Tongue (tissue), 2 donors: Measurements from ENCODE around the gene MNS1. TPM values are rescaled to one million over a fixed set of nuclear protein-coding genes. Genes with fewer than 3 reads are reported as not detected.
"Not testable (repeated sequence)": the region's sequence is repeated elsewhere in the genome, so short reads cannot be mapped to it uniquely, and the experiment has no call there.

ENCODE experiments used
- DNase-seq: peaks from one replicate; pipeline ENCODE4 v3.0.0-alpha.2; 2015
- total RNA-seq: library from RNA; depleted of rRNA; stranded (reverse); fragments of >200 nt; gene quantifications from one replicate; pipeline ENCODE4 v1.2.3, GENCODE V29; 2014

MNS1 gene
- 4.7 TPM for total RNA-seq

- peak; percentile 99 for DNase-seq
These were observed at the start of gene MNS1 for GRCh38 chr15:56464893-56465520. Gene MNS1 (minus strand): TSS chr15:56465137. CDS start chr15:56464972, 165 bp downstream.

GRCh38 chr15:56496635-56497034, 31.7 kb upstream of the MNS1 start:
- peak; percentile 80 for DNase-seq

GRCh38 chr15:56495533-56495932, 30.6 kb upstream of the MNS1 start:
- DNase-seq: no peak

GRCh38 chr15:56495053-56495452, 30.1 kb upstream of the MNS1 start:
- DNase-seq: no peak

- DNase-seq: no peak
These were observed 28.0 kb upstream of the MNS1 start for GRCh38 chr15:56492791-56493555.

- DNase-seq: no peak
These were observed 27.3 kb upstream of the MNS1 start for GRCh38 chr15:56492236-56492635.

GRCh38 chr15:56491110-56491722, 26.3 kb upstream of the MNS1 start:
- peak; percentile 91 for DNase-seq

GRCh38 chr15:56490461-56490860, 25.5 kb upstream of the MNS1 start:
- no peak for DNase-seq

- DNase-seq: not testable (repeated sequence)
These were observed 21.3 kb upstream of the MNS1 start for GRCh38 chr15:56486206-56486605.

- not testable (repeated sequence) for DNase-seq
These were observed 20.5 kb upstream of the MNS1 start for GRCh38 chr15:56485426-56485825.

GRCh38 chr15:56484287-56484686, 19.4 kb upstream of the MNS1 start:
- no peak for DNase-seq

GRCh38 chr15:56475351-56475750, 10.4 kb upstream of the MNS1 start:
- DNase-seq: no peak

GRCh38 chr15:56473017-56473416, 8.1 kb upstream of the MNS1 start:
- no peak for DNase-seq

- DNase-seq: no peak
These were observed 7.3 kb upstream of the MNS1 start for GRCh38 chr15:56472278-56472677.

GRCh38 chr15:56471440-56472069, 6.6 kb upstream of the MNS1 start:
- no peak for DNase-seq

- no peak for DNase-seq
These were observed 4.5 kb upstream of the MNS1 start for GRCh38 chr15:56469483-56469882.

GRCh38 chr15:56468401-56468800, 3.5 kb upstream of the MNS1 start:
- DNase-seq: no peak

- DNase-seq: no peak
These were observed 2.7 kb upstream of the MNS1 start for GRCh38 chr15:56467616-56468015.

GRCh38 chr15:56460947-56461346, 4.0 kb downstream of the MNS1 start:
- DNase-seq: no peak

GRCh38 chr15:56460071-56460470, 4.9 kb downstream of the MNS1 start:
- DNase-seq: no peak

GRCh38 chr15:56459096-56459495, 5.8 kb downstream of the MNS1 start:
- DNase-seq: no peak

- DNase-seq: no peak
These were observed 8.7 kb downstream of the MNS1 start for GRCh38 chr15:56456229-56456628.

- no peak for DNase-seq
These were observed 10.1 kb downstream of the MNS1 start for GRCh38 chr15:56454836-56455235.
